Measurements from ENCODE around the gene PLA2G6. TPM values are rescaled to one million over a fixed set of nuclear protein-coding genes. Genes with fewer than 3 reads are reported as not detected.

The PLA2G6 gene
- total and polyA plus RNA-seq, 2 of the 13 experiments (the other 11 are each of a cell fraction or from before 2014, with no cell fraction given) = 4.8 to 11.5 TPM

DNA sequence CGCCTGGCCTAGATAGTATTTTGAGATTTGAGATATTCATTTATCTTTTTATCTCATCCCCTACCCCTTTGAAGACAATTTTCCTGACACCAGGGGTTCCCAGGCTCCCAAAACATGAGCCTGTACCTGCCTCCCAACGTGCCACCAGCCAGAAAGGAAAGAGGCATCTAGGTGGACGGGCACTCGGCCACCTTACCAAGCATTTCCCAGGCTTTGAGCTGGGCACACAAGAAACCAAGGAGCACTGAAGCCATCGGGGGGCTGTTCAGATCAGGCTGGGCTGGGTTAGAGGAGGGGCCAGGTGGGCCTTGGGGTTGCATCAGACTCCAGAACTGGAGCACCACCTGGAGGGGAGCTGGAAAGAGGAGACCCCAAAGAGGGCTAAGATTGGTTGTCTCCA, 42.7 kb downstream of the PLA2G6 start (continued):
- TF ChIP-seq E2F5 (CRISPR knock-in tag; conservative IDR thresholded peaks at IDR 0.05) (no peak), ZNF614 (CRISPR knock-in tag; IDR thresholded peaks at IDR 0.05; ENCODE audit: borderline replicate concordance) (no peak), GABPB1 (CRISPR knock-in tag; IDR thresholded peaks at IDR 0.05) (no peak)

- TF ChIP-seq CBFB (CRISPR knock-in tag; IDR thresholded peaks at IDR 0.05) (no peak), ZBTB33 (CRISPR knock-in tag; IDR thresholded peaks at IDR 0.05) (no peak), SNAPC2 (CRISPR knock-in tag; IDR thresholded peaks at IDR 0.05) (no peak), ISL2 (CRISPR knock-in tag; IDR thresholded peaks at IDR 0.05) (no peak), GLI4 (CRISPR knock-in tag; IDR thresholded peaks at IDR 0.05; ENCODE audit: borderline replicate concordance) (no peak), ZNF615 (CRISPR knock-in tag; IDR thresholded peaks at IDR 0.05; ENCODE audit: borderline replicate concordance) (no peak), ZNF558 (CRISPR knock-in tag; IDR thresholded peaks at IDR 0.05; ENCODE audit: borderline replicate concordance) (no peak)
- TF ChIP-seq, protein P1, sequence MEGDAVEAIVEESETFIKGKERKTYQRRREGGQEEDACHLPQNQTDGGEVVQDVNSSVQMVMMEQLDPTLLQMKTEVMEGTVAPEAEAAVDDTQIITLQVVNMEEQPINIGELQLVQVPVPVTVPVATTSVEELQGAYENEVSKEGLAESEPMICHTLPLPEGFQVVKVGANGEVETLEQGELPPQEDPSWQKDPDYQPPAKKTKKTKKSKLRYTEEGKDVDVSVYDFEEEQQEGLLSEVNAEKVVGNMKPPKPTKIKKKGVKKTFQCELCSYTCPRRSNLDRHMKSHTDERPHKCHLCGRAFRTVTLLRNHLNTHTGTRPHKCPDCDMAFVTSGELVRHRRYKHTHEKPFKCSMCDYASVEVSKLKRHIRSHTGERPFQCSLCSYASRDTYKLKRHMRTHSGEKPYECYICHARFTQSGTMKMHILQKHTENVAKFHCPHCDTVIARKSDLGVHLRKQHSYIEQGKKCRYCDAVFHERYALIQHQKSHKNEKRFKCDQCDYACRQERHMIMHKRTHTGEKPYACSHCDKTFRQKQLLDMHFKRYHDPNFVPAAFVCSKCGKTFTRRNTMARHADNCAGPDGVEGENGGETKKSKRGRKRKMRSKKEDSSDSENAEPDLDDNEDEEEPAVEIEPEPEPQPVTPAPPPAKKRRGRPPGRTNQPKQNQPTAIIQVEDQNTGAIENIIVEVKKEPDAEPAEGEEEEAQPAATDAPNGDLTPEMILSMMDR (CRISPR knock-in tag; IDR thresholded peaks at IDR 0.05) = 0 out of 2 replicates have a peak, but pooled peaks have one; percentile 8
- Histone ChIP-seq H3K4me1 (ENCODE audit: insufficient read depth, low read length) (no peaks in the 10 kb centered on the region), H4K20me1 (ENCODE audit: insufficient read depth, low read length) (no peaks in the 10 kb centered on the region), H3K4me2 (ENCODE audit: low read depth, low read length) (no peak overlapping the region), H3K9ac (ENCODE audit: insufficient read depth, low read depth, low read length) (no peak overlapping the region), H2AFZ (ENCODE audit: low read length) (no peak overlapping the region), H3K79me2 (ENCODE audit: insufficient read depth, low read length) (no peaks in the 10 kb centered on the region), H3K27me3 (ENCODE audit: control insufficient read depth in 1 of 2, insufficient read depth in 2 of 2, low read length in 2 of 2) (no peaks in the 10 kb centered on the region; a peak in 1 of 5 replicates), H3K36me3 (replicated peaks in 1 of 2; ENCODE audit: control insufficient read depth in 1 of 2, insufficient read depth in 2 of 2, low read length in 2 of 2) (no peaks in the 10 kb centered on the region), H3K27ac (ENCODE audit: extremely low read length, insufficient read depth, low read length) (no peak overlapping the region), H3K4me3 (replicated peaks in 1 of 3; ENCODE audit: insufficient read depth in 1 of 3, low read depth in 2 of 3, low read length in 3 of 3) (no peak overlapping the region), H3K9me3 (ENCODE audit: low read length) (no peaks in the 10 kb centered on the region)
- in situ Hi-C loops (cut with HindIII; ENCODE audit: extremely low pct_ligation_motif_present, low pct_unique_long_range_greater_than_20kb) = no loop called here
- no TSS peak for BruUV-seq (replicated peaks)
- ATAC-seq (peak; percentile 34; the same call in 1 of the 3 replicates), DNase-seq (ENCODE audit: low spot score) (no peak), FAIRE-seq (no peak)
- CTCF ChIA-PET (ENCODE audit: low intra/inter-chr PET ratio, low total read pairs) = no interaction called here
- WGBS (ENCODE audit: low lambda C conversion rate) = 85% methylated on average over 6 of the region's 9 CpGs
- intact Hi-C loops (cut with micrococcal nuclease; ENCODE audit: unreplicated experiment) = no loop called here
- POLR2A ChIA-PET = interaction anchor here (1.2 kb wide), 2 partner anchors 40 to 44 kb away, joined by 3 to 4 read pairs; partner anchors contain the start of gene PLA2G6
Observed at GRCh38 chr22:38137876-38138687, 43.5 kb downstream of the PLA2G6 start.
